HepG2 (cell line): Measurements from ENCODE around the gene AKT3. TPM values are rescaled to one million over a fixed set of nuclear protein-coding genes. Genes with fewer than 3 reads are reported as not detected.

ENCODE experiments used
- ATAC-seq: fragments of 200-7000 bp; cut with Tn5 transposase; 3 replicates; pipeline ENCODE4 v1.9.1; 2020; ENCODE audit warnings: mild to moderate bottlenecking, moderate library complexity
- BruUV-seq: library from RNA; stranded (reverse); fragments of 400-500 nt; replicated peaks from 2 replicates; lab custom pipeline; 2021; lab: Mats Ljungman, UMichigan
- CTCF ChIA-PET: fragments of 300-600 bp; formaldehyde crosslinking; extraction: SDS; loops from one replicate; lab custom pipeline; 2021; ENCODE audit warnings: low total read pairs, inconsistent platforms, low intra/inter-chr PET ratio; lab: Yijun Ruan, JAX
- POLR2A ChIA-PET: fragments of 350-600 bp; sonication (Branson Sonifier 250); formaldehyde crosslinking; loops from one replicate; lab custom pipeline; 2020; ENCODE audit warnings: antibody characterized with exemption, inconsistent platforms; lab: Yijun Ruan, JAX
- DNase-seq: peaks from one replicate; pipeline ENCODE4 v3.0.0-alpha.2; 2015; ENCODE audit warnings: low spot score
- FAIRE-seq: peaks from 3 replicates; lab custom pipeline; 2011; peaks lifted over from hg19 to GRCh38; lab: Jason Lieb, UNC
- H2AFZ ChIP-seq: one replicate; pipeline ENCODE4 v1.6.1; 2011; ENCODE audit warnings: low read length, inconsistent platforms
- H3K27ac ChIP-seq: fragments of 300-600 bp; 3 replicates; pipeline ENCODE4 v1.8.0; 2011; ENCODE audit warnings: mixed run types, mild to moderate bottlenecking, mixed read lengths, low read length, inconsistent platforms; ENCODE audit not compliant: insufficient read depth; ENCODE audit errors: extremely low read length
- H3K27me3 ChIP-seq, 2 experiments: fragments of 200-600 bp in 1 of 2; 2 replicates in 1 of 2; 3 replicates in 1 of 2; pipeline versions ENCODE4 v1.6.0 to v1.8.0; 2011; ENCODE audit warnings: low read length in 2 of 2, mild to moderate bottlenecking in 2 of 2, moderate library complexity in 2 of 2, inconsistent platforms in 1 of 2; ENCODE audit not compliant: insufficient read depth in 2 of 2, control insufficient read depth in 1 of 2
- H3K36me3 ChIP-seq, 2 experiments: fragments of 200-600 bp in 1 of 2; replicated peaks in 1 of 2; 2 replicates in 1 of 2; 3 replicates in 1 of 2; pipeline versions ENCODE4 v1.5.1 to v1.8.0; 2011; ENCODE audit warnings: low read length in 2 of 2, inconsistent platforms in 1 of 2; ENCODE audit not compliant: insufficient read depth in 2 of 2, control insufficient read depth in 1 of 2
- H3K4me1 ChIP-seq: 2 replicates; pipeline ENCODE4 v1.5.1; 2012; ENCODE audit warnings: low read length, inconsistent platforms; ENCODE audit not compliant: insufficient read depth
- H3K4me2 ChIP-seq: 2 replicates; pipeline ENCODE4 v1.6.0; 2011; ENCODE audit warnings: low read depth, low read length, inconsistent platforms
- H3K4me3 ChIP-seq, 3 experiments: fragments of 200-600 bp in 1 of 3; sonication (generic), shearing (Covaris generic) in 1 of 3; replicated peaks in 1 of 3; 2 replicates each; pipeline ENCODE4 v1.5.1; 2011 to 2016; ENCODE audit warnings: low read length in 3 of 3, inconsistent platforms in 2 of 3, low read depth in 2 of 3, mild to moderate bottlenecking in 2 of 3, control low read depth in 1 of 3, mixed read lengths in 1 of 3; ENCODE audit not compliant: insufficient read depth in 1 of 3
- H3K79me2 ChIP-seq: one replicate; pipeline ENCODE4 v1.6.1; 2011; ENCODE audit warnings: low read length, inconsistent platforms; ENCODE audit not compliant: insufficient read depth
- H3K9ac ChIP-seq: 2 replicates; pipeline ENCODE4 v1.6.0; 2011; ENCODE audit warnings: mild to moderate bottlenecking, low read depth, low read length, inconsistent platforms; ENCODE audit not compliant: insufficient read depth
- H3K9me3 ChIP-seq: 2 replicates; pipeline ENCODE4 v1.5.1; 2012; ENCODE audit warnings: mild to moderate bottlenecking, low read length
- H4K20me1 ChIP-seq: 2 replicates; pipeline ENCODE4 v1.6.0; 2011; ENCODE audit warnings: inconsistent platforms, mild to moderate bottlenecking, low read length, moderate library complexity; ENCODE audit not compliant: insufficient read depth
- ARHGAP35 ChIP-seq: sonication (generic); formaldehyde crosslinking; IDR thresholded peaks from 2 replicates; pipeline ENCODE4 v1.9.0; 2022; ENCODE audit warnings: mild to moderate bottlenecking, inconsistent platforms, moderate library complexity, missing genetic modification reagents, borderline replicate concordance
- FOXA3 ChIP-seq: IDR thresholded peaks from 2 replicates; pipeline ENCODE4 v1.6.1; 2016; ENCODE audit warnings: missing genetic modification reagents, missing compliant biosample characterization
- KAT7 ChIP-seq: IDR thresholded peaks from 2 replicates; pipeline ENCODE4 v1.6.1; 2018; ENCODE audit warnings: borderline replicate concordance, missing compliant biosample characterization
- NFE2L1 ChIP-seq: sonication (generic); formaldehyde crosslinking; IDR thresholded peaks from 2 replicates; pipeline ENCODE4 v1.4.0; 2020; ENCODE audit warnings: missing genetic modification reagents, mild to moderate bottlenecking, borderline replicate concordance
- RFXAP ChIP-seq: sonication (generic); formaldehyde crosslinking; IDR thresholded peaks from 2 replicates; pipeline ENCODE4 v1.4.0; 2020; ENCODE audit warnings: missing genetic modification reagents, borderline replicate concordance
- SMAD9 ChIP-seq: sonication (generic); formaldehyde crosslinking; IDR thresholded peaks from 2 replicates; pipeline ENCODE4 v1.5.1; 2020; ENCODE audit warnings: mild to moderate bottlenecking, missing genetic modification reagents
- TMF1 ChIP-seq: sonication (generic); formaldehyde crosslinking; IDR thresholded peaks from 2 replicates; pipeline ENCODE4 v1.8.1; 2022; ENCODE audit warnings: low read depth, missing genetic modification reagents
- TRIM24 ChIP-seq: sonication (generic); formaldehyde crosslinking; IDR thresholded peaks from 2 replicates; pipeline ENCODE4 v1.8.0; 2022; ENCODE audit warnings: mild to moderate bottlenecking, missing genetic modification reagents
- ZNF274 ChIP-seq: sonication (generic); formaldehyde crosslinking; IDR thresholded peaks from 2 replicates; pipeline ENCODE4 v1.5.1; 2020; ENCODE audit warnings: mild to moderate bottlenecking, missing genetic modification reagents
- ZSCAN21 ChIP-seq: sonication (generic); formaldehyde crosslinking; IDR thresholded peaks from 2 replicates; pipeline ENCODE4 v1.8.0; 2022; ENCODE audit warnings: mild to moderate bottlenecking, missing genetic modification reagents, moderate library complexity, borderline replicate concordance
- WGBS: methylation state at CpG from one replicate; pipeline ENCODE4 v1.1.6; 2017; ENCODE audit warnings: low lambda C conversion rate; 5-methylcytosine and 5-hydroxymethylcytosine counted together
- in situ Hi-C: cut with HindIII; loops from 2 replicates; pipeline ENCODE4 v1.10.0; 2017; ENCODE audit warnings: low pct_unique_long_range_greater_than_20kb; ENCODE audit not compliant: extremely low pct_ligation_motif_present
- intact Hi-C: fragments of 100-400 bp; cut with micrococcal nuclease; formaldehyde crosslinking; loops from one replicate; pipeline ENCODE4 v1.10.0; 2022; ENCODE audit not compliant: unreplicated experiment
- polyA plus RNA-seq, 8 experiments: library from polyadenylated mRNA; depleted of rRNA in 3 of 8; stranded (reverse) in 7 of 8; unstranded in 1 of 8; fragments of >200 nt; fragmentation: Illumina TruSeq in 4 of 8; extraction: Trizol in 4 of 8; gene quantifications; 2 replicates each; pipeline versions ENCODE4 v1.2.1 to v1.2.3, GENCODE V29; 2011 to 2016; ENCODE audit warnings: low read depth in 4 of 8, missing spikeins in 1 of 8, mixed read lengths in 1 of 8; ENCODE audit not compliant: insufficient read depth in 1 of 8
- total RNA-seq, 5 experiments: library from RNA; depleted of rRNA; stranded (reverse); fragments of >200 nt; fragmentation: Illumina TruSeq; extraction: Trizol; gene quantifications; 2 replicates each; pipeline ENCODE4 v1.2.3, GENCODE V29; 2016; ENCODE audit warnings: low read depth in 1 of 5
- TF ChIP-seq, protein P1 (sequence below): sonication (generic); formaldehyde crosslinking; IDR thresholded peaks from 2 replicates; pipeline ENCODE4 v1.4.0; 2020; ENCODE audit warnings: missing genetic modification reagents, borderline replicate concordance

AKT3 gene
- total and polyA plus RNA-seq, 2 of the 13 experiments (the other 11 are each of a cell fraction or from before 2014, with no cell fraction given): 0.07 TPM

- no peak for TF ChIP-seq ZSCAN21 (CRISPR knock-in tag)
- TF ChIP-seq ZNF274 (CRISPR knock-in tag): no peak
Measured at GRCh38 chr1:243620096-243620495, 229.9 kb downstream of the AKT3 start (continued).

DNA sequence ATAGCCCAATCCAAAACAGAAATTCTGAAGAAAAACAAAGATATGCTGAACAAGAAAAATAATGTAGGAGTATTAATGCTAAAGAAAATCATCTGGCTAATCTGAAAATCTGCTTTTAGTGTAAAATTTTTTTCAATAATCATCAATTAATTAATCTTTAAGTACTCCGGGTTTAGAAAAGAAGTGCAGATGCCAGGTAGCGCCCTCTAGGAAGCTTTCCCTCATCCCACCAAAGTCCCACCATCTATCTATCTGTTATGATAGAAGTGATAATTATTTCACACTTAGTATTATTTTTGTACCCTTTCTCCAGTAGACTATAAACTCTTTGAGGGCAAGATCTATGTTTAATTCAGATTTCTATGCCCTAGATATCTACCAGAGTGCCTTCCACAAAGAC lies 240.3 kb downstream of the AKT3 start:
- no peak overlapping the region for H3K9ac ChIP-seq
- in situ Hi-C loops (no loop called here), intact Hi-C loops (no loop called here)
- H3K36me3 ChIP-seq: no peaks in the 10 kb centered on the region
- H4K20me1 ChIP-seq: no peaks in the 10 kb centered on the region
- no peak overlapping the region for H2AFZ ChIP-seq
- ChIA-PET CTCF (no interaction called here), POLR2A (no interaction called here)
- no peaks in the 10 kb centered on the region for H3K4me1 ChIP-seq
- BruUV-seq: no TSS peak
- DNase-seq: no peak
- no peaks in the 10 kb centered on the region for H3K79me2 ChIP-seq
- no peak overlapping the region for H3K27ac ChIP-seq
- H3K4me2 ChIP-seq: no peak overlapping the region
- FAIRE-seq: no peak
- no peak overlapping the region for H3K4me3 ChIP-seq
- no peaks in the 10 kb centered on the region for H3K27me3 ChIP-seq
- no peaks in the 10 kb centered on the region for H3K9me3 ChIP-seq
- 42% methylated on average over 2 of the region's 2 CpGs for WGBS
- no peak for ATAC-seq
- no peak for TF ChIP-seq ARHGAP35 (CRISPR knock-in tag)
- no peak for TF ChIP-seq RFXAP
- no peak for TF ChIP-seq FOXA3
- no peak for TF ChIP-seq KAT7 (CRISPR knock-in tag)
- no peak for TF ChIP-seq SMAD9
- TF ChIP-seq NFE2L1 (CRISPR knock-in tag): no peak
- no peak for TF ChIP-seq TRIM24 (CRISPR knock-in tag)
- TF ChIP-seq, protein P1, sequence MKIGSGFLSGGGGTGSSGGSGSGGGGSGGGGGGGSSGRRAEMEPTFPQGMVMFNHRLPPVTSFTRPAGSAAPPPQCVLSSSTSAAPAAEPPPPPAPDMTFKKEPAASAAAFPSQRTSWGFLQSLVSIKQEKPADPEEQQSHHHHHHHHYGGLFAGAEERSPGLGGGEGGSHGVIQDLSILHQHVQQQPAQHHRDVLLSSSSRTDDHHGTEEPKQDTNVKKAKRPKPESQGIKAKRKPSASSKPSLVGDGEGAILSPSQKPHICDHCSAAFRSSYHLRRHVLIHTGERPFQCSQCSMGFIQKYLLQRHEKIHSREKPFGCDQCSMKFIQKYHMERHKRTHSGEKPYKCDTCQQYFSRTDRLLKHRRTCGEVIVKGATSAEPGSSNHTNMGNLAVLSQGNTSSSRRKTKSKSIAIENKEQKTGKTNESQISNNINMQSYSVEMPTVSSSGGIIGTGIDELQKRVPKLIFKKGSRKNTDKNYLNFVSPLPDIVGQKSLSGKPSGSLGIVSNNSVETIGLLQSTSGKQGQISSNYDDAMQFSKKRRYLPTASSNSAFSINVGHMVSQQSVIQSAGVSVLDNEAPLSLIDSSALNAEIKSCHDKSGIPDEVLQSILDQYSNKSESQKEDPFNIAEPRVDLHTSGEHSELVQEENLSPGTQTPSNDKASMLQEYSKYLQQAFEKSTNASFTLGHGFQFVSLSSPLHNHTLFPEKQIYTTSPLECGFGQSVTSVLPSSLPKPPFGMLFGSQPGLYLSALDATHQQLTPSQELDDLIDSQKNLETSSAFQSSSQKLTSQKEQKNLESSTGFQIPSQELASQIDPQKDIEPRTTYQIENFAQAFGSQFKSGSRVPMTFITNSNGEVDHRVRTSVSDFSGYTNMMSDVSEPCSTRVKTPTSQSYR: no peak
- no peak for TF ChIP-seq TMF1
